Activated CD8-positive, alpha-beta memory T cell treated with anti-CD3 and anti-CD28 coated beads for 24 hours (primary cell): ENCODE results near the gene ZNF423.

ENCODE experiments used
- DNase-seq: peaks from one replicate; pipeline ENCODE4 v3.0.0-alpha.2; 2020

Gene ZNF423

GRCh38 chr16:49778202-49778930, 77.5 kb downstream of the ZNF423 start:
- DNase-seq: no peak

GRCh38 chr16:49776734-49777133, 79.2 kb downstream of the ZNF423 start:
- DNase-seq: no peak

GRCh38 chr16:49776085-49776595, 79.8 kb downstream of the ZNF423 start:
- no peak for DNase-seq

GRCh38 chr16:49775581-49775980, 80.3 kb downstream of the ZNF423 start:
- DNase-seq: no peak

DNA sequence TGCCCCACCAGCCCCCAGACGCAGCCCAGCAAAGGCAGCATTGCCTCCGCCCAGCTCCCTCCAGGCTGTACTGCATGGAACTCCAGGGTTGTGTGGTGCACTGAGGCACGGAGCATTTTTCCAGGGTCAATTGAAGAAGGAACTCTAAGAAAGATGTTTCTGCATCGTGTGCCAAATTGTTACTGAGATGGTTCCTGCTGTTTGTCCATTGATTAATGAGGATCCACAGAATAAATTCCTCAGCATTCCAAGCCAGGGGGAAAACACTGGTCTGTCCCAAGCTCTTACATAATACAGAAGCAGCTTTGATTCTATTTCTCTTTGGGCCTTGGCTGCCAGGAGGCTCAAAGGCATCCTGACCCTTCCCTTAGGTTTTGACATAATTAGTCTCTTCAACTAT, 80.9 kb downstream of the ZNF423 start:
- DNase-seq: no peak

GRCh38 chr16:49773534-49774475, 82.1 kb downstream of the ZNF423 start:
- DNase-seq: no peak

DNA sequence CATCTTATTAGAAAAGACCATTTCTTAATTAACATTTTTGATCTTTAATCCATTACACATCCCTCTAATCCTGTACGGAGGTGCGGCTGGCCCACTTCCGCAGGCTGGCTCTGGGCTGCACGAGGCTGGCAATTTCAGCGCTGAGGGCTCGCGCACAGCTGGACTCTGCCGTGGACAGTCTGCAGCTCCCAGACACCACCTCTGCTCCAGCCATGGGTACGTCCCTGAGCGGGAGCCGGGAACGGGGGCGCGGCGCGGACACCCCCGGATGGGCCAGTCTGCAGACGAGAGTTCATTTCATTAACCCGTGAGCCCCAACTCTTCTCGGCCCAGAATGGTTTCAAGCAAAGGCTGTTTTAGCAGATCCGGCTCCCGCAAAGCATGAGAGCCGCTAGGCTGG, 87.9 kb downstream of the ZNF423 start:
- DNase-seq: no peak

DNA sequence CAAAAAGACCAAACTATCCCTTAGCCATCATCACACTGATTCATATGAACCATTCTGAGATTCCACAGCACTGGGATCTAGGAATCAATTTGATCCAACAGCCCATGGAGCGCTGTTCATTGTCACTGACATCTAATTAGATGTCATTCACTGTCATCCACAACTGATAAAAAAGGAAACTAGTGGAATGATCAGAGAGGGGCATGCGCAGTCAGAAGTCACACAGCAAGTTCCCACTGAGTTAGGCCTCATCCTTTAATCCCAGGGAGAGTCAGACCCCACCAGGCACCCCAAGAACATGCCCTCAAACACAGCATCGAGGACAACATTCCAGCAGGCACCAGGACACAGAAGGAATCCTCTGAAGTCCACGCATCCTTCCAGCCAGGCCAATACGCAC, 88.5 kb downstream of the ZNF423 start:
- DNase-seq: no peak

DNA sequence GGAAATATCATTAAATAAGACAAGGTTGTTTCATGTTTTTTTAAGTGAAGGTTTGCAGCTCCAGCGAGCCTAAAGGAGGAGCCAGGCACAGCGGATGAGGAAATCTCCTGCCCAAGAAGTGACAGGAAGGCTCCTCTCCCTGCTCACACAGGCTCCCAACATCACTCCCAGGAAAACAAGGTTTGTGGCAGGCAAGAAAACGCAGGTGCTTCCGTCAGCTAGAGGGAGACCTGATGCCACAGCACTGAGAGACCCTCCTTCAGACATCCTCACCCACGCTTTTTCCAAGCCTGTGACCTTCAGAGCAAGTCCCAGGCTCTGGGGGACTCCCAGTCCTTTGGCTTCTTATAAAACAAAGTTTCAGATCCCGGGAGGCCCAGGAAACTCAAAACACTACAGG, 89.7 kb downstream of the ZNF423 start:
- DNase-seq: no peak

DNA sequence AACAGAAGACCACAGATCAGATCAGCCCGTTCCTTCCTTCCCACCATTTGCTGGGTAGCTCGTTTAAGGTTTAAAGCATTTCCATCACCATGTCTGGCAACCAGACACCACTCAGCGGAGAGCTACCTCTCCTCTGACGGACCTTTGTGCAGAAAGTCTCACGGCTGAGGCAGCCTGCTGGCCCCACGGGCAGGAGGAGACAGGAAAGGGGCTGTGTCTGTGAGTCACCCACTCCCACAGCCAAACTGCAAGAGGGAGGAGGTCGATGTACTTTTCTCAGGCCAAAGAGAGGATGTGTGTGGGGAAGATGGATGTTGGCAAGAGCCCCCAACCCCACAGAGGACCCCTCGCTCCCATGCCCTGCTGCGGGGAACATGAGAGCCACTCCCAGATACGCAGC, 92.1 kb downstream of the ZNF423 start:
- DNase-seq: no peak

DNA sequence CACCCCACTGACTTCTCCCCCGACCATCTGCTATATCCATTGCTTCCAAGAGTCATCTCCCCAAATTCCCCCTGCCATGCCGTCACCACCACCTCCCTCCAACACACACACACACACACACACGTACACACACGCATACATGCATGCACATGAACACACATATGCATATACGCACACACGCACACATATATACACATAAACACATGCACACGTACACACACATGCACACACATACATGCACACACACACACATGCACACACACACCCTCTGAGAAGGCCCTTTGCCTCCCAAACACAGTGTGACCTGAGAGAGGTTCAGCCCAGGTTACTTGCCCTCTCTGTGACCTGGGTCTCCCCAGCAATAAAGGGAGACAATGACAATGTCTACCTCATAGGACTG, 95.1 kb downstream of the ZNF423 start:
- no peak for DNase-seq

DNA sequence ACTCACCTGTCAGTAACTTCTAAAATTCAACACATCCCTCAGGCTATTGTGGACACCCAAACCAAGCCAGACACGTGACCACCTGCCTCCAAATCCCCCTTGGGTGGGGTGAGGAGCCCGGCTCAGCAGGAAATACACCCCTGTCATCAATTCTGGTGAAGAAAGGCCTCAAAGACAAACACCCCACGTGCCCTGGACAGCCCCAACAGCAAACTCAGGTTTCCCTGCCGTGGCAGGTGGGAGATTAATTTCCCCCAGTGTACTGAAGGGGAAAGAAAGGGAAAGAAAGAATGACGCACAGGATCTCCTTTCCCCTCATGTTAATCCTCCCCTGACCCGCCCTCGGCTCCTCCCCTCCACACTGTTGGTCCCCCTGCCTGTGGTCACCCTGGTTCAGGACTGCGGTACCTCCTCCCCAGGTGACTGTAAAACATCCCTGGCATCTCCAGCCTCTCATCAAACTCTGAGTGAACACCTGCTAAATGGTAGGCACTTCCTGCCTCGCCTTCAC, 98.3 kb downstream of the ZNF423 start:
- DNase-seq: no peak

DNA sequence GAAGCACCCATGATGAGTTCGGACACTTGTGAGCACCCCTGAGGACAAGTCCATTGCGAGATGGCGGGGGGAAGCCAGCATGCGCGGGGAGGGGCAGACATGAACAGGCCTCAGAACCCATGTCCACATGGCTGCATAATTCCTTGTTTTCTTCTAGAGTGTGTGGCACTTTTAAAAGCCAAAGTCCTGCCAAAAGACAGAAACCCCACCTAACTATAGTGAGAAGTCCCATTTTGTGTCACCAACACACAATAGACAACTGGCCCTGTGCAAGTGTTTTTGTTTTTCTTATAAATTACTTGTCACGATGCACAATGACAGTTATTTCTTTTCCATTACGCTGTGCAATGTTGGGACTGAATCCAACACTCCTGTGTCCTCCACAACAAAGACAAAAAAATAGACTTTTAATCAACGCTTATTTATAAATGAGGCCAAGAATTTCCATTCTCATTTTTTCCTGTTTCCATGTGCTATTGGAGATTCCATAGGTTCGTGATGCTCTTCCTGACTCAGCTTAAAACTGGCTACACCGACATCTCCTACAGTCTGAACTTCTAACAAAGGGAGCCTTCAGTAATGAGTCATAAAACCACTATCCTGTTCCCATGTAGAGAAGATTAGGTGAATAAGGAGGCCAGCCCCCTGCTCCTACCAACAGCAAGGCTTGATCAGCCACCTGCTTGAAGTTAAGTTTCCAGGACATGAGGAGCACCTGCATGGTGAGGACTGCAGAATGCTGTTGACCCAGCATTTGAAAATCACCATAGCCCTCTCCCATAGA, 98.9 kb downstream of the ZNF423 start:
- DNase-seq: no peak

DNA sequence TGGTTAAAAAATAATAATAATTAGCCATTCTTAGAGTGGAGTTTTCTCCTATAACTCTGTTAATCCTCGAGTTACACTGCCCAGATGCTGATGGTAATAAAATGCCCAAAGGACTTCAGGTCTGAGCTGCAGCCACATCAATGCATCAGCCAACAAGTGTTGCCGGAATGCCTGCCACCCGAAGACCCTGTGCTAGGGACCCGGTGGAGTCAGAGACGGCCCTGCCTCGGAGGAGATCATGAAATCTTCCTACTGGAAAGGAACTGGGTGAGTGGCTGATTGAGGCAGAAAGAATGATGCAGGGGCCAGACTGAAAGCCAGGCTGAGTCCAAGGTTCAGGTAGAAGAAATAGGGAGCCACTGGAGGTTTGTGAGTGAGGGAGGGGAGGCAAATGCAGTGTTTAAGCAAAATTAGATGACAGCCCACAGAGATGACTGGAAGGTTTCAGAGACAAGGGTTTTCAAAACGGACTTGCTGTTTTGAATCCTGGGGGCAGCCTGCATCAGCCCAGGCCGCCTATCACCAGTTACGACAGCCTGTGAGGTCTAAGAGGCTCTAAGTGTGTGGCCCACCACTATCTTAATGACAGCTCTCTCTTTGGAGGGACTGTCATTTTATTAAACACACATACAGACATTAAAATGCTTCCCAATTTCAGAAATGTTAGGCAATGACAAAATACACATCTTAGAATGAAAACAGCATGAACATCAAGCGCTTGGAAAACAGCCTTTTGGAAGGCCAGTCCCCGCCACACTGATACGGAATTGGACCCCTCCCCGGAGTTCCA, 100.0 kb downstream of the ZNF423 start:
- no peak for DNase-seq

- DNase-seq: no peak
Observed at GRCh38 chr16:49755313-49755620, 100.6 kb downstream of the ZNF423 start.

DNA sequence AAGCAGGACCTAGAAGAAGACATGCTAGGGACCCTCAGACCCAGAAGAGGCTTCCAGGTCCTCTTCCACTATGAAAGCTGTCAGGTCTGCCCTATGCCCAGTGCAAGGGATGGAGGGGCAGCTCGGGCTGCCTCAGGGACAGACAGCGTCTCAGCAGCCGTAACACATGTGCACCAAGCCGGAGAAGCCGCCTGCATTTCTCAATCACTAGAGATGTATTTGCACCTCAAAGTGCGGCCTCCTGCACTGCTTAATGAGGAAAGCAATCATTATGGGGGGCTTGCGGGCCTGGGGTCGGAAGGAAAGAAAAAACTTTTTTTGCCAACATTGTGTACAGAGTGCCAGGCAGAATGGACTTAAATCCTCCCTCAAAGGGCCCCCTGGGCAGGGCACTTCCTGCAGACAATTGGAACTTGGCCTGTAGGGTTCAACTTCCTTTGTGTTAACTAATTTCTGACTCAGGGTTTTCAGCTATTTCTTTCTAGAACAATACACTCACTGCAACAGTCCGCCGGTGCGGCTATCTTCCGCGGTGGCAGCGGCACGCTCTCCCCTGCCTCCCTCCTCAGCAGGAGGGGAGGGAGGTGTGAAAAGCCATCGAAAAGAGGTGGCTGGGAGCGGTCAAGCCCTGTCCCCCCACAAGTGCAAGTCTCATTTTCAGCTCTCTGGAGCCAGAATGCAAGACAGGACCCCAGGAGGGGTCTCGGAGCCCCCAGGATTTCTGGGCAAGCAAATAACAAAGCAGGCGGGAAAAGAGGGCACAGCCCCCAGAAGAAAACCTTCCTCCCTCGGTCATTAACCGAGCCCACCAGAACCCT, 101.2 kb downstream of the ZNF423 start:
- no peak for DNase-seq

DNA sequence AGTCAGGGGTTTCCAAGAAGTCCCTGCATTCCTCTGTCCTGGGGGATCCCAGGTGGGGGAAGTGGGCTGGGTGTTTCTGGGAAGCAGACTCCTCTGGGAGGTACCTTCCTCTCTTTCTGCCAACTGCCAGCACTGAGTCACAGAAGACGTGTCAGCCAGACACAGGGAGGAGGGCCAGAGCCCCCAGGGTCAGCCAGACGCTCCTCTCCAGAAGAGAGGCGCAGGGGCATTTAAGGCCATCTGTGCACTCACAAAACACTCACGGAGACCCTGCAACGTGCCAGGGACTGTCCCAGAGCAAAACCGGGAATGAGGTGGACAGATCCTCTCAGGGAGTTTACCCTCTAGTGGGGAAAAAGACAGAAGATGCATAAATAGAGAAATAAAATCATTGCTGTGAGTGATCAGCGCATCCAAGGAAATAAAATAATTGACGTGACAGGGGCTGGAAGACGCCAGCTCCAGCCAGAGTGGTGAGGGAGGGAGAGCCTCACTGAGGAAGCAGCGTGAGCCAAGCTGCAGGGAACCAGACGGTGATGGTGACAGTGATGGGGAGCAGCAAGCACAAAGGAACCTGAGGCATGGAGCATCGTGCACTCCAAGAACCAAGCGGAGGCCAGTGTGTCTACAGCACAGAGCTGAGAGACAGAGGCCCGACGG, 105.4 kb downstream of the ZNF423 start:
- no peak for DNase-seq

DNA sequence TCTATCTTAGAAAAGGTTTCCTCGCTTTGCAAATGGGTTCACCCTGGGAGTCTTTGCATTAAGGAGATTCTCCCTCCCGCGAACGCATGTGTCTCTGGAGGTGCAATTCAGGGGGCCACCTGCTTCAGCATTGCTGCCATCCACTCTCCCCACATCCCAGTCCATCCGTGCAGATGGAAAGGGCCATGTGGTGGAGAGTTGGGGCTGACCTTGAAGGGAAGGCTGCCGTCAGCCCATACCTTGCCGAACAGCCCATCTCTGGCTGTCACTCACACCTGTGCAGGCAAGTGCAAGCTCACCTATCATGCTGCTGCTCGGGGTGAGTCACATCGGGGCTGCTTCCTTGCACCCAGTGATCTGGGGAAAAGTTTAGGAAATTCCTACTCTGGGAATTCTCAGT, 106.1 kb downstream of the ZNF423 start:
- DNase-seq: no peak

- DNase-seq: no peak
Observed at GRCh38 chr16:49748322-49748721, 107.6 kb downstream of the ZNF423 start.

DNA sequence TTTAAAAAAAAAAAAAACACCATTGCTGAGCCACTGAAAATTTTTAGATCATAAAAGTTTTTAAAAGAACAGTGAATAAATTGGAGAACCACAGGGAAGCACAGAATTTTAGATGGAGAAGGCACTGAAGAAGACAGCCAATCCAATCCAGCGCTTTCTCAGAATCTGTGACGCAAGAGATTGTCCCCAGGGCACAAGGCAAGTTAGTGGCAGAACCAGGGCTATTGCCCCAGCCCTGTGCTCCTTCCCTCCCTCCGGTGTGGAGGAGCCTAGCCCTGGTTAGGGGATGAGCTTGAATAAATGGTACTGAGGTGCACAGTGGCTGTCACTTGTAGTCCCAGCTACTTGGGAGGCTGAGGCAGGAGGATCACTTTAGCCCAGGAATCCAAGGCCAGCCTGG, 108.3 kb downstream of the ZNF423 start:
- DNase-seq: no peak

DNA sequence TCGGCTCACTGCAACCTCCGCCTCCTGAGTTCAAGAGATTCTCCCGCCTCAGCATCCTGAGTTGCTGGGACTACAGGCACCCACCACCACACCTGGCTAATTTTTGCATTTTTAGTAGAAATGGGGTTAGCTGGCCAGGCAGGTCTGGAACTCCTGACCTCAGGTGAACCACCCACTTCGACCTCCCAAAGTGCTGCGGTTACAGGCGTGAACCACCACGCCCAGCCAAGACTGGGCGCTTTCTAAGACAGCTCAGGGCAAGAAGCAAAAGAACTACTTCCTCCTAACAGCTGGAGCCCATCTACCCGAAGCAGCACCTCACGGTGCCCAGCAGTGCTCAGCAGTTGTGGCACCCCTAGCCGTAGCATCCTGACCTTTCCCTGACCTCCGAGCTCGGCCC, 109.4 kb downstream of the ZNF423 start:
- no peak for DNase-seq
